ENCODE results near the gene GPT2. TPM values are rescaled to one million over a fixed set of nuclear protein-coding genes. Genes with fewer than 3 reads are reported as not detected.

GPT2 gene
- total RNA-seq, 4 donors from 2014 or later: 5.5 to 19.2 (median 13.2) TPM

DNA sequence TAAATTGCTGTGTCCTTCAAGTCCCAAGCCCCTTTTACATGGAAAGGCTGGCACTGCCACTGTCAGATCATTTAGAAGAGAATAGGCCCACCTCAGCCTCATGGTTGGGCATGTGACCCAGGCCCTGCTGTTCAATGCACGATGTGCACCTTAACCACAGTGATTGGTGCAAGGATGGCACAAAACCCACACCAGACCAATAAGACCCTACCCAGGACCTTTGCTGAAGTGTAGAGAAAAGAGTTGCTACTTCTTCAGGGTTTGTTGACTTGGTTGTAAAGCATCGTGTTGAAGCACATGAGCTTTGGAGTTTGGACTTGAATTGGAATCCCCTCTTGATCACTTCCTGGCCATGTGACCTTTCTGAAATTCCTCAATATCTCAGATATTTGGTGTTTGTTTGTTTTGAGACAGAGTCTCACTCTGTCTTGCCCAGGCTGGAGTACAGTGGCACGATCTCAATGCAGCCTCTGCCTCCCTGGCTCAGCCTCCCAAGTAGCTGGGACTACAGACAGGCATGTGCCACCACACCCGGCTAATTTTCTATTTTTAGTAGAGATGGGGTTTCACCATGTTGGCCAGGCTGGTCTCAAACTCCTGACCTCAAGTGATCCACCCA lies 64.5 kb downstream of the GPT2 start:
- TF ChIP-seq POLR2A (IDR thresholded peaks at IDR 0.05): no peak
- TF ChIP-seq, protein P1, sequence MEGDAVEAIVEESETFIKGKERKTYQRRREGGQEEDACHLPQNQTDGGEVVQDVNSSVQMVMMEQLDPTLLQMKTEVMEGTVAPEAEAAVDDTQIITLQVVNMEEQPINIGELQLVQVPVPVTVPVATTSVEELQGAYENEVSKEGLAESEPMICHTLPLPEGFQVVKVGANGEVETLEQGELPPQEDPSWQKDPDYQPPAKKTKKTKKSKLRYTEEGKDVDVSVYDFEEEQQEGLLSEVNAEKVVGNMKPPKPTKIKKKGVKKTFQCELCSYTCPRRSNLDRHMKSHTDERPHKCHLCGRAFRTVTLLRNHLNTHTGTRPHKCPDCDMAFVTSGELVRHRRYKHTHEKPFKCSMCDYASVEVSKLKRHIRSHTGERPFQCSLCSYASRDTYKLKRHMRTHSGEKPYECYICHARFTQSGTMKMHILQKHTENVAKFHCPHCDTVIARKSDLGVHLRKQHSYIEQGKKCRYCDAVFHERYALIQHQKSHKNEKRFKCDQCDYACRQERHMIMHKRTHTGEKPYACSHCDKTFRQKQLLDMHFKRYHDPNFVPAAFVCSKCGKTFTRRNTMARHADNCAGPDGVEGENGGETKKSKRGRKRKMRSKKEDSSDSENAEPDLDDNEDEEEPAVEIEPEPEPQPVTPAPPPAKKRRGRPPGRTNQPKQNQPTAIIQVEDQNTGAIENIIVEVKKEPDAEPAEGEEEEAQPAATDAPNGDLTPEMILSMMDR (IDR thresholded peaks at IDR 0.05): no peak
- no peaks in the 10 kb centered on the region for H3K27me3 ChIP-seq
- intact Hi-C loops (cut with DNase I): no loop called here
- H3K36me3 ChIP-seq: no peaks in the 10 kb centered on the region
- no peaks in the 10 kb centered on the region for H3K4me1 ChIP-seq
- H3K4me3 ChIP-seq (replicated peaks in 1 of 3): no peak overlapping the region
- no peak overlapping the region for H3K27ac ChIP-seq
- no peak for DNase-seq
- WGBS, 2 donors: 77 to 85% methylated on average over 4 of the region's 4 CpGs
- no peaks in the 10 kb centered on the region for H3K9me3 ChIP-seq

DNA sequence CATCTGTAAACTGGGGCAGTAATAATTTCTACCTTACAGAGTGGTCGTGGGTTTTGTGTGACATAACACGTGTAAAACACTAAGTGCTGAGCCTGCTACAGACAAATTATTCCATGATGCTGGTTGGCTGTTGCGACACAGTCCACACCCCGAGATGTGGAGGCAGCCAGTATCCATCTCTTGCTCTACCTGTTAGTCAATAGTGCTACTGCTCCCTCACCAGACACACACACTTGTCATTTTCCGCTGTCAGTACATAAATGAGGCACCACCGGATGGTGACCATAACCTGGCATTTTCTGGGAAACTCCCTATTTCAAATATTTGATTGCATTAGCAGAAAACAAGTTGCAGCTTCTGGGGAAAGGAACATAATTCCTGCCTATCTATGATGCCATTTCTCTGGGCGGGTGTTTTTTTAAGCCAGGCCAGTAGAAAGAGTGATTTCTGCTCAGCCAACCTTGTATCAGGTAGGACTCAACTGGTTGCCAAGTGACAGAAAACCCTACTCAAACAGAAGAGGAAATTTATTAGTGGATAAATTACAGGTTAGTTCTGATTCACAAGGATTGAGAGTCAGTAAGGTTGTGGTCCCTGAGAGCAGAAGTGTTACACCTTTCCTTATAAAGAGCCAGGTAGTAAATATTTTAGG lies 65.2 kb downstream of the GPT2 start:
- TF ChIP-seq POLR2A (IDR thresholded peaks at IDR 0.05): no peak
- TF ChIP-seq, protein P1 (IDR thresholded peaks at IDR 0.05): no peak
- Histone ChIP-seq H3K27me3 (no peaks in the 10 kb centered on the region), H3K9me3 (no peaks in the 10 kb centered on the region), H3K4me3 (replicated peaks in 1 of 3) (no peak overlapping the region), H3K27ac (no peak overlapping the region), H3K36me3 (peaks cover 0 to 5% of the 10 kb centered on the region in 2 donors), H3K4me1 (no peaks in the 10 kb centered on the region)
- peak in 1 of 2 donors; percentile 10 for DNase-seq
- 80 to 87% methylated on average over 7 of the region's 7 CpGs for WGBS, 2 donors
- intact Hi-C loops (cut with DNase I): no loop called here

GRCh38 chr16:46950009-46950408 lies 65.8 kb downstream of the GPT2 start:
- intact Hi-C loops (cut with DNase I): no loop called here
- 44 to 53% methylated on average over 1 of the region's 1 CpG for WGBS, 2 donors
- H3K27ac ChIP-seq: no peak overlapping the region
- no peaks in the 10 kb centered on the region for H3K4me1 ChIP-seq
- TF ChIP-seq POLR2A (IDR thresholded peaks at IDR 0.05): no peak
- TF ChIP-seq, protein P1 (IDR thresholded peaks at IDR 0.05): no peak
- no peaks in the 10 kb centered on the region for H3K27me3 ChIP-seq
- no peak overlapping the region for H3K4me3 ChIP-seq (replicated peaks in 1 of 3)
- H3K9me3 ChIP-seq: no peaks in the 10 kb centered on the region
- peaks cover 5 to 8% of the 10 kb centered on the region in 2 donors for H3K36me3 ChIP-seq
- DNase-seq: no peak

DNA sequence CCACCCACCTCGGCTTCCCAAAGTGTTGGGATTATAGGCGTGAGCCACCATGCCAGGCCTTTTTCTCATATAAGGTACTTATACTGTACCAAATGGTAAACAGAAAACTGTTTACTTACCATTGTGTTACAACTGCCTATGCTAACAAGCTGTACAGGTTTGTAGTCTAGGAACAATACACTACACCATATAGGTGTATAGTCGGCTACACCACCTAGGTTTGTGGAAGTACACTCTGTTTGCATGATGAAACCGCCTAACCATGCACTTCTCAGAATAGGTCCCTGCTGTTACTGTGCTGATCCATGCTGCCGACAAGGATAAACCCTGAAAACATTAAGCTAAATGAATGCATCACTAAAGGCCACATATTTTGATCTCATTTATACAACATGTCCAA lies 70.4 kb downstream of the GPT2 start:
- intact Hi-C loops (cut with DNase I): no loop called here
- H3K27ac ChIP-seq: no peak overlapping the region
- H3K27me3 ChIP-seq: no peaks in the 10 kb centered on the region
- WGBS, 2 donors: 94 to 95% methylated on average over 5 of the region's 5 CpGs
- H3K4me3 ChIP-seq (replicated peaks in 1 of 3): no peak overlapping the region
- DNase-seq: no peak
- H3K9me3 ChIP-seq: no peaks in the 10 kb centered on the region
- TF ChIP-seq, protein P1 (IDR thresholded peaks at IDR 0.05): no peak
- no peak for TF ChIP-seq POLR2A (IDR thresholded peaks at IDR 0.05)
- H3K36me3 ChIP-seq: peaks cover 43 to 45% of the 10 kb centered on the region in 2 donors
- H3K4me1 ChIP-seq: no peaks in the 10 kb centered on the region
